H54 (cell line): ENCODE measurements around the gene CADPS.

Experiments used
- DNase-seq: peaks from one replicate; pipeline ENCODE4 v3.0.0; 2011; ENCODE audit warnings: low spot score, mixed read lengths; ENCODE audit not compliant: insufficient read length
- FAIRE-seq: peaks from 3 replicates; lab custom pipeline; 2011; peaks lifted over from hg19 to GRCh38; lab: Jason Lieb, UNC
- POLR2A ChIP-seq: IDR thresholded peaks from 2 replicates; pipeline ENCODE4 v1.6.1; 2011; ENCODE audit warnings: low read depth, mild to moderate bottlenecking, low read length

CADPS gene

DNA sequence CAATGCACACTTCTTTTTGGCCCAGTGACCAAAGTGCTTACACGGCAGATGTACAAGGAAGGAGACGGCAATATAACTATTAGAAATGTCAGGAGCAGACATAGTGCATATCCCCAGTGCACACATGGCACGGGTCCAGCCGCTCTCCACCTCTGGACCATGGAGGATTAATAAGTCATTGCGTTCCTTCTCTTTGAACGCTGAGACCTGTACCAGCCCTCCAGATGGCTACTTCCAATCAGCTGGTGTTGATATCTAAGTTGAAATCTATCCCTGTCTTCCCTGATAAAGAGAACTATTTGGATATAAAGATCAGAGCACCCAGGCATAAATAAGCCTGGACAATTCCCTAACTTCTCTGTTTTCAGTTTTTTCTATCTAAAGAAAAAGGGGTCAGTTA is 212.5 kb downstream of the CADPS start:
- DNase-seq (no peak), FAIRE-seq (no peak)
- TF ChIP-seq POLR2A: no peak

DNA sequence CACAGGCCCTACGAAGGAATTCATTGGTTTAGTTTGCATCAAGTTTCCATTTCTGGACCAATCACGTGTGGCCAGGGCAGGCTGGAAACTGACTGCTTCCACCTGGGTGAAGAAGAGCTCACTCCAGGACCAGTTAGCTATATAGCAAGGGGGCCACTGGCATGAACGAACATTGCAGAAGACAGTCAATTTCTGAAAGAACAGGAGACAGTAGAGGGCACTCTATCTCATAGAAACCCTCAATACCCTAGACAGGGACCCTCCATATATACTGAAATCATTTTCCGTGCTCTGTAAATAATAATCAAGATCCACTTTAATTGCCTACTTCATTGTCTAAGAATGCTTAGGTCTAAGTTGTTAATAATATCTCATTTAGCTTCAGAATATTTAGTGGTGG is 215.6 kb downstream of the CADPS start:
- FAIRE-seq (no peak), DNase-seq (no peak)

DNA sequence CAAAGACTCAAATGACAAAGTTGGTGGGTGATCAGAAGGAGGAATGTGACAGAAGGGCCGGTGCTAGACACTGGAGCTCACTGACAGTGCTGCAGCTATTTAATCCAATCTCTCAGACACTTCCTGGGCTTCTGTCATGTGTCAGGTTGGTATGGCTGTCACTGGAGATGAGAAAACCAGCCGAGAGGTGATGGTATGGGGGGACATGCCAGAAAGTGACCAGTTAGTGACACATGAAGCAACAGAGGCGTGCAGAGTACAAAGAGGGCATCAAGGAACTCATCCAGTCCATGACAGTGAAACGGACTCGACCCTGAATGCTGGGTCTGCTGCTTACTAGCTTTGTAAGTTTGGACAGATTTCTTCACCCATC is 219.5 kb downstream of the CADPS start:
- no peak for FAIRE-seq
- no peak for DNase-seq
- no peak for TF ChIP-seq POLR2A

More for the DNA sequence above, 215.6 kb downstream of the CADPS start:
- no peak for TF ChIP-seq POLR2A

DNA sequence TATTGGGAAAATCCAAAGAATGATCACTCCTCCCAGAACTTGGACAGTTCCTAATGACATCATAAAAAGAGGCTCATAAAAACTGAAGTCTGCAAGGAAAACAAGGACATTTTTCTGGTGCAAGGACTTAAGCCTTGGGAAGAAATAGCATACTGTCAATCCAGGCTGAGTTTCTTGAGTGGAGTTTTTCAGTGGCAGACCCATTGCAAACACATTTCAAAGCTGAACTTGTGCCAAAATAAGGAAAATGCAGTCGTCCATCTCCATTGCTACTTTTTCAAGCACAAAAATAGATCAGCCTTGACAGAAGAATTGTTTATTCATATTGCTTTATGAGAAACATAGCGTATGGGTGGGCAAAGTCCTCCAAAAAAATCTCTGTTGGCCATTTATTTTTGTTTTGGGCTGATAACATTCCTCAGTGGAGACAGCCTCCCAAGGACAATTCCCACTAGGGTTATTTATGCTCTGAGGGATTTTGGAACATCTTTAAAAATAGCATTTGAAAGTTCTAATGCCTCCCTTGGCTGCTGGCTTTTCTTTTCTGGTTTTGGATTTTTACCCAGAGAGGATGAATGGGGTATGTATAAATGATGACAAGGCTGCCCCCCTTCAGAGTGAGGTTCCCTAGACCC is 220.0 kb downstream of the CADPS start:
- DNase-seq: no peak

DNA sequence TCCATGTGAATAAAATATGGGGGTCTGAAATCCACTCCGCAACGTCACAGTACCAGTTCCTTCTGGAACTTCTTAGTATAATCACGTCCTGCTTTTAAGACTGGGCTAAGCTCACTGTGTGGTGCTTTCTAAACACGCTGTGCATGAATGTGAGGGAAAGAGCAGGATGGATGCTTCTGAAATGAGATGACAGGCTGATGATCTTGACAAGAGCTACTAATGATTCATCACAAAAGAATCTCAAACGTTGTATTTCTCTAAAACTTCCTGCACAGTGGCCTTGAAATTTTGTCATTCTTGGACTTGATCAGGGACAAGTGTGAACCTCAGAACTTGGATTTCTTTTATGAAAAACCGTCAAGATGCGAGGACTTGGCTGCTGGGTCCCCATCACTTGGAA is 221.4 kb downstream of the CADPS start:
- no peak for TF ChIP-seq POLR2A
- FAIRE-seq (no peak), DNase-seq (no peak)

More for the DNA sequence above, 220.0 kb downstream of the CADPS start:
- FAIRE-seq: no peak
- TF ChIP-seq POLR2A: no peak

DNA sequence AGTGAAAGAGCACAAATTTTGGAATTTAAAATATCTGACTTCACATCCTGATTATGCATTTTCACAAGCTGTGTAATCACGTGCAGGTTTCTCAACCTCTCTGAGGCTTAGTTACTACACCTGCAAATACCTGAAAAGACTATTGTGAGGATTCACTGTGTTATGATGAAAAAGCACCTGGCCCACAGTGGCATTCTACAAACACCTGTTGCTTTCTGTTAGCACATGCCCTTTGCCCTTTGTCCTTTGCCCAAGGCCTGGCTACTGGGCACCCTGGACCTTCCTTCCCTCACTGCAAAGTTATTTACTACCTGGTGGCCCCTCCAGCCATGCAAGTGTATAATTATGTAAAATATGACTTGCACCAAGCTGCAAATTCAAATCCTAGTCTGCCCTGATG is 227.5 kb downstream of the CADPS start:
- FAIRE-seq (no peak), DNase-seq (no peak)
- no peak for TF ChIP-seq POLR2A

DNA sequence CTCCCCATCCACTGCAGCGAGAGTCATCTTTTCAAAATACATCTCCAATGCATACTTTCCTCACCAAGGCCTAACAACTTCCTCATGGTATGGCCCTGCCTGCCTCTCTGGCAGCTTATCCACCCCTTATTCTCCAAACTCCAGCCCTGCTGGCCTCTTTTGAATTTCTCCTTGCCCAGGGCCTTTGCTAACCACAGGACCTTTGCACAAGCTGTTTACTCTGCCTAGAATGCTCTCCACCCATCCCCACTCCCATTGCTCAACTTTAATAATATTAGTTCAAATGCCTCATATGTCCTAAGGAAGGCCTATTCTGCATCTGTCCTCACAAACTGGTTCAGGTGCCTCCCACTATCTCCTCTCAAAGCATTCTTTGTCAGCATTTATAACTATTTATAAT is 230.7 kb downstream of the CADPS start:
- no peak for DNase-seq
- no peak for TF ChIP-seq POLR2A
- no peak for FAIRE-seq

DNA sequence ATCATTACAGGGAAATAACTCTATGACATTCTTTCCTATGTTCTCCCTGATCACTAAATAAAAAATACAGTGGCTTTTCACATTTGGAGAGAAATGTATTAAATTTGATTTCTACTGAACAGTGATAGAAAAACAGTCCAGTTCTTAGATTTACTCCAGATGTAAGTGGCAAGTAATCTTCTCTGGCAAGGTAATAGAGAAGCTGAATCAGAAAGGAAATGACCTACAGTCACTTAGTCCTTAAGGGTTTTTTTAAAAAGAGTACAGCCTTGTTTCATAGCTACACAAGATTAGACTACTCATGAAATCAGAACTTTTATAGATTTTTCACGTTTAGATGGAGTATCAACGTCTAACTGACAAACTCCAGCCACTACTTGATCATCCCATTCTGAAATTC is 236.9 kb downstream of the CADPS start:
- DNase-seq (no peak), FAIRE-seq (no peak)
- no peak for TF ChIP-seq POLR2A

DNA sequence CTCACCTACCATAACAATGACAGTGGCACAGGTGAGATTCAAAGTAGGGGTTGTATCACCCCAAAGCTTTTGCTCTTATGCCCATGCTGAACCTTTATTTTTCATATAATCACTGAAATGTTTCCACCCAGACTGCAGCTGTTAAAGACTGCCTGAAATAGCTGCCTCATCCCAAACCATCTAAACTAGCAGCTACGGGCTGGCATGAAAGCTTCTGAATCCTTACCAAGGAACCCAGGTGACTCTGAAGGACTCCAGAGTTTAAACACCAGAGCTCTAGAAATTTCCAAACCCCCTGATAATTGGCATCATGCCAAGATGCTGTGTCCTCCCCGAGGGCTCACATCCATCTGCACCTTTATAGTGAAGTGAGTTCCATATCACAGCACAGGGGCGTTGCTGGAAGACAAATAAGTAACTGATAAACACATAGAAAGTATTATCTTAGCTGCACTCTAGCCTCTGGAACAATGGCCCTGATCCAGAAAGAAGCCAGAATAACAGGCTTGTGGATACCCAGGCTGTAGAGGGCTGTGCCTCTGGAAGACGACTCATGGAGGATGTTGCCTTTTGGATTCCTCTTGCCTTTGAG is 238.9 kb downstream of the CADPS start:
- FAIRE-seq: no peak
- no peak for TF ChIP-seq POLR2A
- DNase-seq: no peak

DNA sequence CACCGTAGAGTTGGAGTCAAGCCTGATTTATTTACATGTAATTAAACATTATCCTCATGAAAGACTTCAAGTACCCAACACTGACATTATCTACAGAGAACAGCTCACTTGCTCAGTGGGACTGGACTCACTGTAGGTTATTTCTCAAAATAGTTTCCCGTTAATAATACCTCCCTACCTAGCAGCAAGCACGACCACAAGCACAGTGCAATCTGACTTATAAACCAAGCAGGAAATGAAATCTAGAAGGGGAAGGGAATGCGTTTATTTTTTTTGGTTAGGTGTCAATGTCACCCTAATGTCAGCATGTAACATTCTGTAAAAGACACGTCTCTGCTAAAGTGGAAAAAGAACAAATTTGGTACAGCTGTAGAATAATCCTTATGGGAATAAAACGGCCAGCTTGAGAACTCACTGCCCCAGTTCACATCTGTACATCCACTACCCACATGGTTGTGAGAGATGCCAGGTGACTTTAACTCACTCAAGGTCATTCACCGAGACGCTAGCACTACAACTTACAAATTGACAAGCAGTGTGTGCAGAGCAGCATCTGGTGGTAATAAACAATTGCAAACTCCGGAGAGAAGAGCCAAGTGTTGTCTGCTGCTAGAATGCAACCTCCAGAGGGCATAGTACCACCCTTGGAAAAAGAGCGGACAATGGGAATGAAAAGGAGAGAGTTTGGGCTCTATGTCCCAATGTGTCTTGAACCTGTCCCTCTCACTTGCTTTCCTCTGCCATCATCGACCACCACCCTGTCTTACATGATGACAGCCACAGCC is 242.5 kb downstream of the CADPS start:
- no peak for DNase-seq
- no peak for TF ChIP-seq POLR2A
- FAIRE-seq: no peak

DNA sequence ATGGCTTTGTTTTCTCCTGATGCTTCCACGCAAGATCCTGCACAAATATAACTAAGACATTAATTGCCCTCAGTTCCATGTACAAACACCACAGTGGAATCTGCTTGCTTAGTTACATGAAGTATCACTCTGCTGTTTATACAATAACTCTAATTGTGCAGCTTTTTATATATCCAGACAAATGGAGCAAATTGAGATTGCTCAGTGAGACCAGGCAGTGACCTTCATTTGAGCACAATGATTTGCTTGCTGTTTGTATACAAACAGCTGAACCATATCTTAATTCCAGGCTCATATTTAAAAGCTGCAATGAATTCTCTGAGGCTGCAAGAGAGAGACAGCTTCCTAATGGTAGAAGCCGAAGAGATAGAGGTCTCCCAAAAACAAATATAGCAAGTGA is 243.7 kb downstream of the CADPS start:
- DNase-seq (no peak), FAIRE-seq (no peak)
- TF ChIP-seq POLR2A: no peak

DNA sequence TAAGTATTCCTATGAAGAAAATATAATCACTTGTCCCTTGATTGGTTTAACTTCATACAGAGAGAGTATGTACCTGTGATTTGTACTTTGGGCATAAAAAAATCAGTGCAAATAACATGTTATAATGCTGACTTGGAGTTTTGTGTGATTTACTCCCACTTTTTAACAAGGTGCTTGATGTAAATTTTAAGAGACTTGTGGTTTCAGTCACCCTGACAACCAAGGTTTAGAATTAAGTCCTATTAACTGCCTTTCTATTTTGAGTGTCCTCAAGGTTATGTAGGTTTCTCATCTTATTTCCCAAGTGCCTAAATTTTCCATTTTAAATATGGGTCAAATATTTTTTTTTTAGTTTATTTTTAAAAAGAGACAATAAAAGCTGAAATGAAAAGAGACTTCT is 244.6 kb downstream of the CADPS start:
- DNase-seq (no peak), FAIRE-seq (no peak)
- TF ChIP-seq POLR2A: no peak

DNA sequence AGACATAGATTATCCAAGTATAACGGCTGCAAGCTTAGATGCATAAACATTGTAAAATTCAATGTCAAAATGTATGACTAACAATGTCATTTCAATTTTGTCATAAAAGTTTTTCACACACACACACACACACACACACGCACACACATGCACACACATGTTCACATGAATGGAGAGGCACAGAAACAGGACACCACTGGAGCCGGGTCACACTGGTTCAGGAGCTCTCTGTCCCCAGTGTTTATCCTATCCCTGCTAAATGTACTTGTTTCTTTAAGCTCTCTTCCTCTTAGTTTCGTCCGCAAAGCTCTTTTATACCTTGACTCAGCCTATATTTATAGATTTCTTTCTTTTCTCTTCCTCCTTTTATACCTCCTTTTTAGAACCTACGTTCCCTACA is 249.9 kb downstream of the CADPS start:
- TF ChIP-seq POLR2A: no peak
- FAIRE-seq (no peak), DNase-seq (no peak)

DNA sequence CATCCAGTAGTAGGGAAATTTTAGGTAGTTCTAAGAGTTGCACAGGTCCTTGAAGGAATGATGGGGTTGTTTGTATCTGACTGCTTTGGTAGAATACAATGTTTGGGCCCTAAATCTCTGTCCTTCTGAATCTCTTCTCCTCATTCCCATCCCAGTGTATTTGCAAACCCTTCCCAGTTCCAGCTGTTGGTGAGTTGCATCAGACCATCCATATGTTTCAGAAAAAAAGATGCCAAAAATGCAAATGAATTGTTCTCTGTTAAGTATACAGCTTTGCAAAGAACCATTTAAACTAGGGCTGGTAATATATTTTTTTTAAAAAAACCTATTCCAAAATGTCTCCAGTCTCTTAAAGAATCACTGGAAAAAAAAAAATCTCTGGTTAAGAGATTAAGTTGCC is 251.0 kb downstream of the CADPS start:
- DNase-seq: no peak

More for the DNA sequence above, 251.0 kb downstream of the CADPS start:
- TF ChIP-seq POLR2A: no peak
- FAIRE-seq: no peak
